ENCODE results near the gene NCAPD3. TPM values are rescaled to one million over a fixed set of nuclear protein-coding genes. Genes with fewer than 3 reads are reported as not detected.

NCAPD3 gene
- total and polyA plus RNA-seq, 2 donors (not counting 1 experiment from before 2014, with no cell fraction given): 7.4 to 11.4 TPM

GRCh38 chr11:134152696-134153095, 71.1 kb downstream of the NCAPD3 start:
- peaks cover 17% of the 10 kb centered on the region for H3K36me3 ChIP-seq (ENCODE audit: control insufficient read depth, insufficient read depth, low read length)
- no peak overlapping the region for H3K4me2 ChIP-seq (ENCODE audit: extremely low read depth, insufficient read depth, low read length)
- H3K9ac ChIP-seq (ENCODE audit: insufficient read depth, low read length): no peak overlapping the region
- no peaks in the 10 kb centered on the region for H3K79me2 ChIP-seq (ENCODE audit: control insufficient read depth, insufficient read depth, low read length)
- no peaks in the 10 kb centered on the region for H3K27me3 ChIP-seq (ENCODE audit: control insufficient read depth, insufficient read depth, low read length)
- TF ChIP-seq CTCF (conservative IDR thresholded peaks at IDR 0.05 in 1 of 2, IDR thresholded peaks at IDR 0.05 in 1 of 2; ENCODE audit: low read depth in 1 of 2, low read length in 2 of 2) (no peak), EZH2 (IDR thresholded peaks at IDR 0.05; ENCODE audit: low read length, missing control alignments) (no peak)
- DNase-seq (ENCODE audit: low read depth in 2 of 2): no peak
- no peaks in the 10 kb centered on the region for H3K4me1 ChIP-seq (ENCODE audit: control insufficient read depth, extremely low read depth, insufficient read depth, low read length)
- no peak overlapping the region for H2AFZ ChIP-seq (ENCODE audit: low read length)
- no peak overlapping the region for H3K27ac ChIP-seq (ENCODE audit: insufficient read depth, low read length)
- H3K9me3 ChIP-seq (ENCODE audit: control insufficient read depth, insufficient read depth, low read depth, low read length): no peaks in the 10 kb centered on the region
- no peak overlapping the region for H3K4me3 ChIP-seq (replicated peaks in 1 of 4; ENCODE audit: control extremely low read depth in 1 of 4, insufficient read depth in 1 of 4, low read depth in 3 of 4, low read length in 4 of 4)
- H4K20me1 ChIP-seq (ENCODE audit: control insufficient read depth, extremely low read depth, insufficient read depth, low read length): no peaks in the 10 kb centered on the region

GRCh38 chr11:134151083-134151747, 72.6 kb downstream of the NCAPD3 start:
- no peak overlapping the region for H2AFZ ChIP-seq (ENCODE audit: low read length)
- no peak overlapping the region for H3K4me2 ChIP-seq (ENCODE audit: extremely low read depth, insufficient read depth, low read length)
- no peaks in the 10 kb centered on the region for H3K79me2 ChIP-seq (ENCODE audit: control insufficient read depth, insufficient read depth, low read length)
- H3K36me3 ChIP-seq (ENCODE audit: control insufficient read depth, insufficient read depth, low read length): peaks cover 13% of the 10 kb centered on the region
- DNase-seq (ENCODE audit: low read depth in 2 of 2): no peak
- no peak overlapping the region for H3K27ac ChIP-seq (ENCODE audit: insufficient read depth, low read length)
- TF ChIP-seq CTCF (conservative IDR thresholded peaks at IDR 0.05 in 1 of 2, IDR thresholded peaks at IDR 0.05 in 1 of 2; ENCODE audit: low read depth in 1 of 2, low read length in 2 of 2) (no peak), EZH2 (IDR thresholded peaks at IDR 0.05; ENCODE audit: low read length, missing control alignments) (no peak)
- H4K20me1 ChIP-seq (ENCODE audit: control insufficient read depth, extremely low read depth, insufficient read depth, low read length): no peaks in the 10 kb centered on the region
- no peak overlapping the region for H3K4me3 ChIP-seq (replicated peaks in 1 of 4; ENCODE audit: control extremely low read depth in 1 of 4, insufficient read depth in 1 of 4, low read depth in 3 of 4, low read length in 4 of 4)
- H3K4me1 ChIP-seq (ENCODE audit: control insufficient read depth, extremely low read depth, insufficient read depth, low read length): no peaks in the 10 kb centered on the region
- H3K9me3 ChIP-seq (ENCODE audit: control insufficient read depth, insufficient read depth, low read depth, low read length): no peaks in the 10 kb centered on the region
- no peak overlapping the region for H3K9ac ChIP-seq (ENCODE audit: insufficient read depth, low read length)
- no peaks in the 10 kb centered on the region for H3K27me3 ChIP-seq (ENCODE audit: control insufficient read depth, insufficient read depth, low read length)

GRCh38 chr11:134150195-134150903, 73.4 kb downstream of the NCAPD3 start:
- Histone ChIP-seq H3K4me2 (ENCODE audit: extremely low read depth, insufficient read depth, low read length) (no peak overlapping the region), H3K9ac (ENCODE audit: insufficient read depth, low read length) (no peak overlapping the region), H3K79me2 (ENCODE audit: control insufficient read depth, insufficient read depth, low read length) (no peaks in the 10 kb centered on the region), H3K4me3 (replicated peaks in 1 of 4; ENCODE audit: control extremely low read depth in 1 of 4, insufficient read depth in 1 of 4, low read depth in 3 of 4, low read length in 4 of 4) (no peak overlapping the region), H3K27me3 (ENCODE audit: control insufficient read depth, insufficient read depth, low read length) (no peaks in the 10 kb centered on the region), H3K27ac (ENCODE audit: insufficient read depth, low read length) (no peak overlapping the region), H3K4me1 (ENCODE audit: control insufficient read depth, extremely low read depth, insufficient read depth, low read length) (no peaks in the 10 kb centered on the region), H4K20me1 (ENCODE audit: control insufficient read depth, extremely low read depth, insufficient read depth, low read length) (no peaks in the 10 kb centered on the region), H2AFZ (ENCODE audit: low read length) (no peak overlapping the region), H3K36me3 (ENCODE audit: control insufficient read depth, insufficient read depth, low read length) (peaks cover 7% of the 10 kb centered on the region), H3K9me3 (ENCODE audit: control insufficient read depth, insufficient read depth, low read depth, low read length) (no peaks in the 10 kb centered on the region)
- peak in 1 of 2 donors; percentile 27 for DNase-seq (ENCODE audit: low read depth in 2 of 2)
- TF ChIP-seq EZH2 (IDR thresholded peaks at IDR 0.05; ENCODE audit: low read length, missing control alignments): no peak
- TF ChIP-seq CTCF (conservative IDR thresholded peaks at IDR 0.05 in 1 of 2, IDR thresholded peaks at IDR 0.05 in 1 of 2; ENCODE audit: low read depth in 1 of 2, low read length in 2 of 2): no peak

All from fibroblast of lung (primary cell).